GM18909 (cell line): ENCODE data around the gene TNXB.
"Not testable (repeated sequence)": the region's sequence is repeated elsewhere in the genome, so short reads cannot be mapped to it uniquely, and the experiment has no call there.

Source experiments
- ATAC-seq: cut with Tn5 transposase; IDR thresholded peaks from one replicate; pipeline ENCODE4 v1.9.1; 2021; ENCODE audit warnings: mild to moderate bottlenecking; ENCODE audit not compliant: unreplicated experiment, poor library complexity

The TNXB gene

DNA sequence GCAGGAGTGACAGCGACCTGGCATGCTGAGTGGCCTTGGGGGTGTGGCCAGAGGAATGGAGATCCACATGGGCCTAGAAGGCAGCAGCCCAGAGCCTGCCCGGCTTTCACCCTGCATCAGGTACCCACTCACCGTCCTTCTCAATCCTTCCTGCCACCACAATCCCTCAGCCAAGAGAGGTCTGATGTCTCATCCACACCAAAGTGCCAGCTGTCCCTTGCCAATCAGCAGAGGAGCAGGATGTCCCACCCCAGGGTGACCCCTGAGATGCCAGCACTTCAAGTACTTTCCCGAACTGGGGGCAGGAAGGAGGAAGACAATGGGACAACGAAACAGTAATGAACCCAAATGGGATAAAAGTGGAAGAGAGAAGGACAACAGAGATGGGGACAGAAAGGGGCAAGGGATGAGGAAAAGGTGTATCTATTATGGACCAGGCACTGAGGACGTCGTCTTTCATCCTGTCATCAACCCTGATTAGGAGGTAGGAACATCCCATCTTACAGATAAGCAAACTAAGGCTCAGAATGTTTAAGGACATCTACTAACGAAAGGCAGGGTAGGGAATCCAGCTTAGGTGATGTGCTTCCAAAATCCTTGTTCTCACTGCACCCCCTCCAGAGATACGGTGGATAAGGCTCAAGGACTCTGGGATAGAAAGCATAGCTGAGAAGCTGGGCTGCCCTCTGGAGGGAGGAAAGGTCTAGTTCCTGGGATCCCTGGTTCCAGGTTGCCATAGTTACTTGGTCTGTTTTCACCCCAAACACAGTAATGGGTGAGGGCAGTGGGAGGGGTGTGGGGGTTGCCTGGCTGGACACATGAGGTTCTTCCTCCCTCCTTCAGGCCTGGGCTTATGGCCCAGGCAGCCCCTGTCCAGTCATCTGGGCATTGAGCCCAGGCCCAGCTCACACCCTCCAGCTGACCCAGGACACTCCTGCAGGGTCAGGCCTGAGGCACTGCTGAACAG is 4.5 kb upstream of the TNXB start:
- no peak for ATAC-seq

DNA sequence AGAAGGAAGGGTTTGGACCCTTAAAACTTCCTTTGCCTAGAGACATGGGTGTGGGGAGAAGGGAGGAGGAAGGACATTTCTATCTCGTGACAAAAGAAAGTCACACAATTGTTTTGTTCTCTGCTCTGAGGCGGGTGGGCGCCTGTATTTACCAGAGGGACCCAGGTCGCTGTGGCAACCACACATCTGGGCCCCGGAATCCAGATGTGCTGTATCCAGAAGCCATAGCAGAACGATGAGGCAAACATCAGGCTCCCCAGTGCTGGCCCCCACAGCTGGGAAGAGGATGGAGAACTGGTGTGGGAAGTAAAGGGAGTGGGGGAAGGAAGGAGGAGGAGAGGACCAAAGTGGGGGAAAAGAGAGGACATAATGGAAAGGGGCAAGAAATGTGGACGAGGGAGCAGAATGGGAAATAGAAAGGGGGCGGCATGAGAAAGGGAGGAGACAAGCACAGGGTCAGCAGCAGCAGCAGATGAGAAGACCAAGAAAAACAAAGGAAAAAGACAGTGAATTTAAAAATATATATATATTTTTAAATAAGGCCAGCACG is 3.4 kb upstream of the TNXB start:
- no peak for ATAC-seq

DNA sequence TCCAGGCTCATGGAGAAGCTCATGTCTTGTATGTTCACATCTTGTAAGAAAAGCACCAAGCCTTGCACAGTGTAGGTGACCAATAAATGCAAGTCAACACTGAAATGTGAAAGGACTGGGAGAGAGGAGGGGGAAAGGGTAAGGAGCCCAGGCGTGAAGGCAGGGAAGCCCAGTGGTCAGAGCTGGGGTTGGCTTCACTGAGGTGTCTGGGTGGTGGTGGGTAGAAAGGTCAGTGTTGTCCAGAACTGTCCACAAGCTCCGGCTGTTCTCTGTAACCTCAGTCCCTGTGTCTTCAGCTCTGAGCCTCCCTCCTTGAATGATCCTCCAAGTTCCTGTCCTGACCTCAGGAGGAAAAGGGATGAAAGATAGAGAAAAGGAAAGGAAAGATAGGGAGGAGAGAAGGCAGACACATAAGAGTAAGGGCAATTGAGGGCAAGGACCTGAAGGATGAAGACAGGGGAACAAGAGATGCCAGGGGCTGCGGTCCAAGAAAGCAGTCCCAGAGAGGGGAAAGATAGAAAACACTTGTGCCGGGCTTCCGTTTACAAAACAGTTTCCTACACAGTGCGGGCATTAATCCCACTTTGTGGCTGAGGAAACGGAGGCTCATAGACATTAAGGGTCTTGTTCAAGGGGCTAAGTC is 2.4 kb upstream of the TNXB start:
- no peak for ATAC-seq

DNA sequence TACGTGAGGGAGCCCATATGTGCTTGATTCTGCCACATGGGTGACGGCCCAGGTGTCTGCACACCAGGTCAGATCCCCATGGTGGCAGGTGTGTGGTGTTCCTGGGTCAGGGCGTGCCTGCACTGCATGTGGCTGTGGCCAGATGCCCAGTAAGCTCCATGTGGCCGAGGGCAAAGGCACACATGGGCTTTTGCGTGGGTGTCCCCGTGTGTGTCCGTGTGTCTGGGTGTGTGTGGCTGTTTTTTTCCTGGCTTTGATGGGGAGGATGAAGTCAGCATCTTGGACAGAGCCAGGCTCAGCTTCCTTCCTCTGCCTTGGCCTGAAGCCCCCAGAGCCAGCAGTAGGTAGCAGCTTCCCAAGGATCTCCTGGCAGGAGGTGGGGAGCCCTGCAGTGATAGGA is 1.5 kb upstream of the TNXB start:
- no peak for ATAC-seq

DNA sequence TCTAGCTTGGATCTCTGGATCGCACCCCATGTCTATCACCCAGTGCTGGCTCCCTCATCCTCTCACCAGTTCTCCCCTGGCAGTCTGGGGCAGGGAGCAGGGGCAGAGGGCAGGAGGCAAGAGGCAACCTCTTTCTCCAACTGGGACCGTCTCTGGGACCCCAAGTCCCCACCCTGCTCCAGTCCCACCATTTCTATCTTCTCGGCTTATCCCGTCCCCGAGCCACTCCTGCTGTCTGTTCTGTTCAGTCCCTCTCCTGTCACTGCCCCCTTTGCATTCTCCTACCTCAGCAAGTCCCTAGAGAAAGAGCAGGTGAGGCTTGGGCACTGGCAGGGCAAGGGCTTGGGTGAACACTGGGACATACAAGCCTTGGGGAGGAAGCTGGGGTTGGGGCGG is 625 bp upstream of the TNXB start:
- ATAC-seq: no peak

DNA sequence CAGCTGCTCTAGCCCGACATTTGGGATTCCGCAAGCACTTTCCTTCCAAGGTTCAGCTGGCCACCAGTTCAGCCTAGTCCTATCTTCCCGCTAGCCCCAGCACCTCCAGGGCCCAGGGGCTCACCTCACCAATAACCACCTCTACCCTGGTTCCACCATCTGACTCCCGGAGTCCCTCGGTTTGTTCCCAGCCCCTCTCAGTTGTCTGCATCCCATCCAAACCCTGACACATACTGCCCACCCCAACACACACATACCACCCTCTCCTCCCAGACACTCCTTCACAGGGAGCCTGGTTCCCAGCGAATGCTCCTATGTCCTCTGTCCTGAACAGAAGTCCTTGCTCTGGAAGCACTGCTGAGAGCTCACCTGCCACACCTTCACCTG is 418 bp downstream of the TNXB start:
- no peak for ATAC-seq

DNA sequence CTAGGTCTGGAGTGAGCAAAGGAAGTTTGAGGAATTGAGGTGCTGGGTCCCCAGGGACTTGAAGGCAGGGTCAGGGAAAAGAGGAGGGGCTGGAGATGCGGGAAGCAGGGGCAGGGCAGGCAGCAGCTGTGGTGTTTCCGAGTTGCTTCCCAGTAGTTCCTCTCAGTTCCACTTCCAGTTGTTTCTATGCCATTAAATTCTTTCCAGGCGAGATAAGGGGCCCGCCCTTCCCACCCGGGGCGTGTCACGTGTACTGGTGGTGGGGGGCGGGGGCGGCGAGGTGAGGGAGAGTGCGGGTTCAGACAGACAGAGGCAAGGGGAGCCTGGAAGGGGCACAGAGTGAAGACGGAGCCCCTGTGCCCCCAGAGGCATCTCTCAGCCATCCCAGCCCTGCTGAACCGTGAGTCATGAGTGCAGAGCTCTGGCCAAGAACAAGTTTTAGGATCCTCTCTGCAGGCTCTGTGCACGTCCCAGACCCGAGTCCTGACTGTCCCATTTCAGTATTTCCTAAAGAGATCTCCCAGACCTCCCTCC is 977 bp downstream of the TNXB start:
- no peak for ATAC-seq

DNA sequence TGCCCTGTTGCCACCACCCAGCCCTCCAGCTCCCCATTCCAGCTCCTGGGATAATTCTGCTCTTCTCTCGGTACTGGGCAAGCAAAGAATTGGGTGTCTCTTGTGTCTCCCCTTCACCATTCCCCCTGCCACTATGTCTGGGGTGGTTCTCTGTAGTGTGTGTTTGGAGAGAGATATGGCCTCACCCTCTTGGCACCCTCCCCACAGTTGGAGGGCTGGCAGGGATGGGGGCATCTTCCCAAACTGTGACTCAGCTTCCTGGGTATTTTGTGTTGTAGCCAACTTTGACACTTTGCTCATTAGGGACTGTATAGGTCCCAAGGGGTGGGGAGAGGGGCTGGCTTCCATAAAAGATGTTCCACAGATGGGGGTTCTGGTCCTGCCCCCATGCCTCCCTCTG is 1.7 kb downstream of the TNXB start:
- no peak for ATAC-seq

DNA sequence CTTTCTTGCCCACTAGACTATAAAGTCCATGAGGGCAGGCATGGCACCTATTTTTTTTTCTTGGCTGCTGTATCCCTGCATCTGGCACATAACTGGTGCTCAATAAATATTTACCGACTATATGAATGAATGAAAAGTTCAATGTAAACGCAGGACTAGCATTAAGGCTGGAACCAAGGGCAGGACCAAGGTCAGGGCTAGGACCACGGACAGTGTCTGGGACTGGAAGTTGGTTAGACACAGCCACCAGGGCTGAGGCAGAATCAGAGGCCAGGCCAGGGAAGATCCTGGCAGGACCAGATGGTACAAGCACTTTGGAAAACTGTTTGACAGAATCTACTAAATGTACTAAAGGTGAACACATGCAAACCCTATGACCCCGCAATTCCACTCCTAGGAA is 3.7 kb downstream of the TNXB start:
- ATAC-seq: no peak

DNA sequence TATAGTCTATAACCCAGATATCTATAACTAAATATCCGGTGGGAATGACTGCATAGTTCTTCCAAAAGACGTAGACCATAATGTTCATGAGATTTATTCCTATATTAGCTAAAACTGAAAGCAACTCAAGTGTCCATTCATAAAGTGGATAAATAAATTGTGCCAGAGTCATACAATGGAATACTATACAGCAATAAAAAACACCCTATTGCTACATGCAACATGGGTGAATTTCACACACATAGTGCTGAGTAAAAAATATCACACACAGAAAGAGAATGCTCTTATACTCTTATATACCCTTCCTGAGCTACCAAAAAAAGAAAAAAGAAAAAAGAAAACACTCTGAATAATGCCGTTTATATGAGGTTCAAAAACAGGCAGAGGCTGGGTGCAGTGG is 6.9 kb downstream of the TNXB start:
- ATAC-seq: no peak

DNA sequence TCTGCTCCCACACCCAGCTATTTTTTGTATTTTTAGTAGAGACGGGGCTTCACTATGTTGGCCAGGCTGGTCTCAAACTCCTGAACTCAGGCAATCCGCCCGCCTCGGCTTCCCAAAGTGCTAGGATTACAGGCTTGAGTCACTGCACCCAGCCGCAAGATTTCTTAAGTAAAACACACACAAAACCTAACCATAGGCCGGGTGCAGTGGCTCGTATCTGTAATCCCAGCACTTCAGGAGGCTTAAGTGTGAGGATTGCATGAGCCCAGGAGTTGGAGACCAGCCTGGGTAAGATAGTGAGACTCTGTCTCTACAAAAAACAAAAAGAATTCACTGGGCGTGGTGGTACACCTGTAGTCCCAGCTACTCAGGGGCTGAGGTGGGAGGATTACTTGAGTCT is 8.9 kb downstream of the TNXB start:
- ATAC-seq: not testable (repeated sequence)

DNA sequence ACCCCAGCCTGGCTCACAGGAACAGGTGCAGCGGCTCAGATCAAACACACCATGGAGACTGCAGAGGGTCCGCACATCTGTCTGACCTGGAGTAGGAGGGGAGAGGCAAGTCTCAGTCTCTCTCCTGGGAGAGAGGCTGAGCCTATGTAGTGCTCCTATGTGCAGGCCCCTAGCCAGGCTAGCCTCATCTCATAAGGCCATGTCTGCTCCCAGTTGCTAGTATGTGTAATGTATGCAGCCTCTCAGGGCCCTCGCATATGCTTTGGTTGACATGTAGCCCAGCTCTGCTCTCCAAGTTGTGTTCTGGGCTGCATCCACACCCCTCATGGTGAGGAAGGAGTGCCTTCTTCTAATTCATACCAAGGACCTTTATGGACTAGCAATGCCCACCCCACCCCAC is 11.8 kb downstream of the TNXB start:
- ATAC-seq: no peak

DNA sequence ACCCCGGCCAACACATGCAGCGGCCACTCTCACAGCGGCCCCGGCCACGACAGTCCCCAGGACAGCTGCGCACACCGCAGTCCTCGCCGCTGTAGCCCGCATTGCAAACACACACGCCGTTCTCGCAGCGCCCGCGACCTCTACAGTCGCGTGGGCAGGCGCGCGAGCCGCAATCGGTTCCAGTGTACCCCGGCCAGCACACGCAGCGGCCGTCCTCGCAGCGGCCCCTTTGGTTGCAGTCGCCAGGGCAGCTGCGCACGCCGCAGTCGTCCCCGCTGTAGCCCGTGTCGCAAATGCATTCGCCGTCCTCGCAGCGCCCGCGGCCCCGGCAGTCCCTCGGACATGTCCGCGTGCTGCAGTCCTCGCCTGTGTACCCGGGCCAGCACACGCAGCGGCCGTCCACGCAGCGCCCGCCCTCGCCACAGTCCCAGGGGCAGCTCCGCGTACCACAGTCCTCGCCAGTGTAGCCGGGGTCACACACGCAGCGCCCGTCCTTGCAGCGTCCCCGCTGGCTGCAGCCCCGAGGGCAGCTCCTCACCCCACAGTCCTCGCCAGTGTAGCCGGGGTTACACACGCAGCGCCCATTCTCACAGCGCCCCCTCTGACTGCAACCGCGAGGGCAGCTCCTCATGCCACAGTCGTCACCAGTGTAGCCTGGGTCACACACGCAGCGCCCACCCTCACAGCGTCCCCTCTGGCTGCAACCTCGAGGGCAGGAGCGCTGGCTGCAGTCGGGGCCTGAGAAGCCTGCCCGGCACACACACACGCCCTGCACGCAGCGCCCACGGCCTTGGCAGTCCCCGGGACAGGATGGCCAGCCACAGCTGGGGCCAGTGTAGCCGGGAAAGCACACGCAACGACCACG is 12.5 kb downstream of the TNXB start:
- ATAC-seq: no peak

DNA sequence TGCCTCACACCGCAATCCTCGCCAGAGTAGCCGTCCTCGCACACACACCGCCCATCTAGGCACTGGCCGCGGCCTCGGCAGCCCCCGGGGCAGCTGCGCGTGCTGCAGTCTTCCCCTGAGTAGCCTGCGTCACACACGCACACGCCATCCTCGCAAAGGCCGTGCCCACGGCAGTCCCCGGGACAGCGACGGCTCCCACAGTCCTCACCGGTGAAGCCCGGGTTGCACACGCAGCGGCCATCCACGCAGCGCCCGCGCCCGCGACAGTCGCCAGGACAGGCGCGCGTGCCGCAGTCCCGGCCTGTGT is 13.1 kb downstream of the TNXB start:
- ATAC-seq: no peak

DNA sequence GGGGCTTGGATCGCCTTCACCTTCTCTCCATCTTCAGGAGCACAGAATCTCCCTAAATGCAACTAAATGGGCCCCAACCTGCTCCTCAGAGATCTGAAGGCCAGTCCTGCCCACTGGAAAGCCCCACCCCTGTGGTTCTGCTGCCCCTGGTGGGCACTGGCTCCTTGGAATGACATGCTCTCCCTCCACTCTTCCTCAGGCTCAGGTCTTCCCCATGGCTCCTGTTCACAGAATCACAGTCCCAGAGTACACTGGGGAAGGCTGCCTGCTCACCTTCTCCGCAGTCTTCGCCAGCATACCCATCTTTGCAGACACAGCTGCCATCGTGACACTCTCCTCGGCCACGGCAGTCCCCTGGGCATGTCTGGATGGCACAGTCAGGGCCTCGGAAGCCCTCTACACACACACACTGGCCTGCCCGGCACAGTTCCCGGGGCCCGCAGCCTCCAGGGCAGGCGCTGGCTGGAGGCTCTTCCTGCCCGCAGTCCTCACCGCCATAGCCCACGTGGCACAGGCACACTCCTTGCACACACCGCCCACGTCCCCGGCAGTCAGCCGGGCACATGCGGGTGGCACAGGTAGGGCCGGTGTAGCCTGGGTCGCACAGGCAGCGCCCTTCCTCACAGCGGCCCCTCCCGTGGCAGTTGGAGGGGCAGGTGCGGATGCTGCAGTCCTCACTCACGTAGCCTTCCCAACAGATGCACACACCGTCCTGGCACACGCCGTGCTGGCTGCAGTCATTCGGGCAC is 13.6 kb downstream of the TNXB start:
- ATAC-seq: no peak

DNA sequence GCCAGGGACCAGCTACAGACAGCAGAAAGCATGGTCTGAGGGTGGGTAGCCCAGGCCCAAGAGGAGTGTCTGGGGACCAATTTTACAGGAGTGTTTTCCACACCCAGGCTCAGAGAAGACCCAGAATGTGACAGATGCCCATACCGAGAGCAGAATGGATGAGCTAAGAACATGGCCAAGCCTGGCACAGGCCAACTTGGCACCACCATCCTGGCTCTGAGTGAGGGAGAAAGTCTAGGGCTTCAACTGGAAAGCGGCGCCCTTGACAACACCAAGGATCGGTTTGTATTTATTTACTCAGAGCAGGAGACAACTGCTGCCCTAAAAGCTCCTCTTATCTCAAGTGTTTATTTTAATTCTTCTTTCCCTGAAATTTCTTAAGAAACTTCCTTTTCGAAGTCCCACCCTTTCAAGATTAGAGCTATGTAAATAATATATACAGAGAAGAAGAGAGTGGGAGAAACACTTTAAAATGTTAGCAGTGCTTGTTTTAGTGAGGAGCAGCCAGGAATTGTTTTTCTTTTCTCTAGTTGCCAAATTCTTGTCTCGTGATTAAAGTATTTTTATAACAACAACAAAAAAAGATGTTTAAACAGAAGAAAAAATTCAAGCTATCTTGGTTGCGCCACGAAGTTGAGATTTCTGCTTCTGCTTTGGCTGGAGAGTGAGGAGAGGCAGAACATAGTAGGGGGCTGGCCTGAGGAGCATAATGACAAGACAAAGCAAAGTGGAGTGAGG is 16.2 kb downstream of the TNXB start:
- ATAC-seq: no peak

DNA sequence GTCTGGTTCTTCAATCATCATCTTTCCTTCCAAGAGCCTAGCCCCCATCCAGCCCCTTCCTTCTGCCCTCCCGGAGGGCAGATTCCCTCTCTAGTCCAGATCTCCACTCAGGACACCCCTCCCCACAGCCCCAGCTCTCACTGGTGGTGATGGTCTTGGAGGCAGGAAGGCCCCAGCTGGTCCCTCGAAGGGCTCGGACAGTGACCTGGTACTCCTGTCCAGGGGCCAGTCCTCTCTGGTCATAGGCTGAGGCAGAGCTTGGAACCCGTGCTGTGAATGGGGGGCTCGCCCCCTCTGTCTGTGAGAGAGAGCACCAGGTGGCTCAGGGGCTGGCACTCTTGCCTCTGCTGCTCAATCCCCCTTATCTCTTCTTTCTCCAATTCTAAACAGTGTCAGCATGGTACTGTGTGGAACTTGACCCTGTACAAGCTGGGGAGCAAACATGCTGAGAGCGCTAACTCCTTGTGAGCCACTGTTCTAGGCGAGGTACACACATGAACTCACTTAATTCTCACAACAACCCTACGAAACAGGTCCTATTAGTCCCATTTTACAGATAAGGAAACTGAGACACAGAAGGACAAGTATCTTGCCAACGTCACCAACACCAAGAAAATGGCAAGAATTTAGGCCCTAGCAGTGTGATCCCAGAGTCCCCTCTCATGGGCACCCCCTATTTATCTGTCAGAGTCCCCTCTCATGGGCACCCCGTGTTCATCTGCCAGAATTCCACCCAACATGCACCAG is 19.9 kb downstream of the TNXB start:
- ATAC-seq: no peak

DNA sequence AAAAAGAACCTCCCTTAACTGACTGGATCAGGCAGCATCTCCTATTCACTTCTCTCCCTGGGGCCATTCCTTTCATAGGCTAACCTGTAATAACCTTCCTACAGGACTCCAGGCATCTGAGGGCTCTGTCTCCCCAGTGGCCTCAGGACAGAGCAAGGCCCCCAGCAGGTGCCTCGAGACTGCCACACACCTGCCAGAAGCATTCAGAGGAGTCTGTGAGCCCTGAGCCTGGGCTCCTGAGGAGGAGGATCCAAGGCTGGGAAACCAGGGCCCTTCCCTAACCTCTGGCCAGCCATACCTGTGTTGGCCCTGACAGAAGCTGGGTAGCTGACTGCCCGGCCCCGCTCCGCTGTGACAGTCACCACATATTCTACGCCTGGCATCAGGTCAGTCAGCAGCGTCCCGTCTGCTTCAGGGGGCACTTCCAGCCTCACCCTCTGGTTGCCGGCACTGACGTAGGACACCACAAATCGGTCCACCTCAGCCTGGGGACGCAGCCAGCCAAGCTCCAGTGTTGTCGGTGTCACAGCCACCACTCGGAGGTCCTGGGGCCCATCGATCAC is 20.6 kb downstream of the TNXB start:
- ATAC-seq: no peak
